Measurements from ENCODE around the gene EIF4G3.

GRCh38 chr1:21045351-21045750 is 131.3 kb downstream of the EIF4G3 start:
- TF ChIP-seq CTCF (conservative IDR thresholded peaks at IDR 0.05; ENCODE audit: low read depth, low read length): no peak
- TF ChIP-seq EZH2 (IDR thresholded peaks at IDR 0.05; ENCODE audit: borderline replicate concordance, low read depth, low read length, poor library complexity, severe bottlenecking): no peak

Data from A673 (cell line).